ENCODE results near the gene PEX10.

PEX10 gene

DNA sequence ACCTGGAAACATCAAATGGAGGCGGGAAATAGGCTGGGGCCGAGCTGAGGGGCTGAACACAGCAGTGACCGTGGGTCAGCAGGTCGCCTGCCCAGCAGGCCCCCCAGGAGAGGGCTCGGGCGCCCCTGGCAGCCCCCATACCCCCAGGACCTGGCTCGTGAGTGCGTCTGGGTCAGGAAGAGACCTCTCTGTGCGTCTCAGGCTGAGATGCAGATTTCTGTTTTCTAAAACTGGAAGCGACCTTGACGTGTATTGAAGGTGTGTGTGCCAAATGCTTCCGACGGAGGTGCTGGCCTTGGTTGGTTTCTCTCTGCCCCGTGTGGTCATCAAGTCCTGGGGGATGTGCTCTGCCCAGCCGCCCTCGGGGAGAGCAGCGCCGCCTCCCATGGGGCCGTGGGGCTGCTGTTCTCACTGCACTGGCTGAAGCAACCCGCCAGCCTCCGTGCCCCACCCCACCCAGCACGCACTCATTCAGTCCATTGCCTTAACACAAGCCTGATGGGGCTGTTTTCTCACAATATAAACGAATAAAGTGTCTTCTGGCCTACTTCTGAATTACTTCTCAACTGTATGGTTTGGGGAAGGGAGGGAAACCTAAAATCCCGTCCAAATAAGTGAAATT lies 7.4 kb downstream of the PEX10 start:
- DNase-seq (ENCODE audit: low spot score), result no peak

DNA sequence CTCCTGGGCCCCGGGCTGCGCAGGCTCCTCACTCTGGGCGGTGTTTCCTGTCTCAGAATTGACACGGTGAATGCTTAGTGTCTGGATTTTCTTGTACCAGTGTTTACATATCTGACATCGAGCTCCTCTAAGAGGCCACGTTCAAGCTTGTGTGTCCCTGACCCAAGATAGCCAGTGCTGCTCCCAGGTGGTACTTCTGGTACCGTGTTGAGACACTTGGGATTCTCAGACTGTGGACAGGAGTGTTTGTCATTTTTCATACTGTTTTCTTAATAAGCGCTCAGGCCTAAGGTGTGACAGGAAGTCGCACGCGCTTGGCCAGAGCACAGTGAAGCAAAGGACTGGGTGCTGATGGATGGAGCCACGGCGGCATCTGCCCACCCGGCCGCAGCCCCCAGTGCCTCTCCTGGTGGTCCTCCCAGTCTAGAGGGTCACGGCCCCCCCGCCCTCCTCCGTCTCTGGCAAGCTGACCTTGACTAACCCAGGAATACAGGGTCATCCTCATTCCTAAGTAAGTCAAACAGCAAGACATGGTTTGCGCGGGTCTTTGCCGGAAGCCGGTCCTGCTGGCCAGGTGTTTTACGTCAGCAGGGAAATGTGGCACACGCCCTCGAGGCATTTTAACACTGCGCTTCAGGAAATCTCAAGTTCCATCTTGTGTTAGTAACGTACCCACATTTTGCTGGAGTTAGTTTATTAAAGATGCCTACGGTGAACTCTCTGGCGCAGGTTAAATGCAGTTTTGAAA lies 8.0 kb downstream of the PEX10 start:
- DNase-seq (ENCODE audit: low spot score), result no peak

DNA sequence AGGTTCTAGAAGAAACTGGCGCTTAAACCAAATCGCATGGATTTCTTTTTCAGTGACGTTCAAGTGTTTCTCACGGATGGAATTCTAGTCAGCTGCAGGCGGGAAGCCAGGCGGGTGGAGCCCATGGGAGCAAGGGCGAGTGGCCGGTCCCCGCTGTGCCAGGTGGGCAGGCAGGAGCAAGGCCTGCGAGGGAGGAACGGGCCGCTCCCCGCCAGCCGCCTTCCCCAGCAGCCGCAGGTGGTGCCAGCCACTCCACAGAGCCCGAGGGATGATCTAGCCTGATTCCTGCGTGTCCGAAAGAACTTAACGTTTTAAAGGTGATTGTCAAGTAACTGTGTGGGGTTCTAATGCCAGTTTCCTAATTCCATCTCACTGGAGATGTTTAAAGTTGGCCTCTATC lies 9.1 kb downstream of the PEX10 start:
- DNase-seq (ENCODE audit: low spot score), result no peak

DNA sequence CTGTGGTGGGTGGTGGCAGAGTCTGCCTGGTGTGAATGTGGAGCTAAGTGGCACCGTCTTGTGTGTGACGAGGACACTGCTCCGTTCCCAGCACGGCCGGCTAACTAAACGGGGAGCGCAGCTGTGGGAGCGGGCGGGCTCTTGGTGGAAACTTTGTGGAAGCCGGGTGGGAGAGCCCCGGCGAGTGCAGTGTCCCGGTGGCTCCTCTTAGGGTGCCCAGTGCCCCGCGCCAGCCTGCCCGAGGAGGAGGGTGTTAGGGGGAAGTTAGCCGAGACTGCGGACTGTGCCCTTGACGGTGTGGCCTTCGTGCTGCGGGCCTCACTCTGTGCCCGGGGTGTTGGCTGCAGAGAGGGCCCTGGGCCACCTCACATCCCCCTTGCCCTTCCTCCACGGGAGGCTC lies 9.9 kb downstream of the PEX10 start:
- no peak for DNase-seq (ENCODE audit: low spot score)

DNA sequence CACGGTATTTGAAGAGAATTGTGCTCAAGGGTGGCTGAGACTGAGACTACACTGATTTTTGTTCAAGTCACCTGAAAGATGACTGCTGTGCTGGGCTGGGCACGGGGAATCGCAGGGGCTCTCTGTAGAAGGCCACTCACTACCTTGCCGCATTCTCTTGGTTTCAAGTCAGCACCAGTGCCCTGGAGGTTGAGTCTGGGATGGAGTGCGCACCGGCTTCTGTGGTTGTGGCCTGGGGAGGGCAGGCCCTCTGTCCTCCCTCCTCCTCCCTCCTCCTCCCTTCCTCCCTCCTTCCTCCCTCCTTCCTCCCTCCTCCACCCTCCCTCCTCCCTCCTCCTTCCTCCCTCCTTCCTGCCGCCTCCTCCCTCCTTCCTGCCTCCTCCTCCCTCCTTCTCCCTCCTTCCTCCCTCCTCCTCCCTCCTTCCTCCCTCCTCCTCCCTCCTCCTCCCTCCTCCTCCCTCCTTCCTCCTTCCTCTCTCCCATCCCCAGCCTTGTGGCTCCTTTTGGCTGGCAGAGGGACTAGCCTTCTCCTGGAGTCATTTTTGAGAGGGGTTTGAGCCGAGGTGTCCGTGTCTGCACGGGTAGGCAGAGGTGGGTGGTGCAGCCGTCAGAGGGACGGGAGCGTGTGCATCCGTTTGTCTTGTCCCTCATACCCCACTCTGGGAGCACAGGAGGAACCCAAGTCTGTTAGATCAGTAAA lies 11.3 kb downstream of the PEX10 start:
- no peak for DNase-seq (ENCODE audit: low spot score)

DNA sequence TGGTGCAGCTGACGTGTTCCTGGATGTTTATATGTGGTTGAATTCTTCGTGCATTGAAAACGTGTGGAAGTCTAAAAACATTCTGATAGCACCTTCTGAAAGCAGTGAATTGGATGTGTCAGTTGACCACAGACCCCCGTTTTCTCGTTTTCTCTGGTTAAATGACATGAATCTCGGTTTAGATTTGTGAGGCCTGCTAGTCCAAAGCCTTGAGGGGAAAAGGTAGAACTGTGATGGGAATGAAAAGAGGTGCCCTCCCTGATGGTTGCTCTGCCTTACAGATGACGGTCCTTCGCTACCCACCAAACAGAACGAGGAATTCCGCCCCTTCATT lies 11.8 kb downstream of the PEX10 start:
- no peak for DNase-seq (ENCODE audit: low spot score)

DNA sequence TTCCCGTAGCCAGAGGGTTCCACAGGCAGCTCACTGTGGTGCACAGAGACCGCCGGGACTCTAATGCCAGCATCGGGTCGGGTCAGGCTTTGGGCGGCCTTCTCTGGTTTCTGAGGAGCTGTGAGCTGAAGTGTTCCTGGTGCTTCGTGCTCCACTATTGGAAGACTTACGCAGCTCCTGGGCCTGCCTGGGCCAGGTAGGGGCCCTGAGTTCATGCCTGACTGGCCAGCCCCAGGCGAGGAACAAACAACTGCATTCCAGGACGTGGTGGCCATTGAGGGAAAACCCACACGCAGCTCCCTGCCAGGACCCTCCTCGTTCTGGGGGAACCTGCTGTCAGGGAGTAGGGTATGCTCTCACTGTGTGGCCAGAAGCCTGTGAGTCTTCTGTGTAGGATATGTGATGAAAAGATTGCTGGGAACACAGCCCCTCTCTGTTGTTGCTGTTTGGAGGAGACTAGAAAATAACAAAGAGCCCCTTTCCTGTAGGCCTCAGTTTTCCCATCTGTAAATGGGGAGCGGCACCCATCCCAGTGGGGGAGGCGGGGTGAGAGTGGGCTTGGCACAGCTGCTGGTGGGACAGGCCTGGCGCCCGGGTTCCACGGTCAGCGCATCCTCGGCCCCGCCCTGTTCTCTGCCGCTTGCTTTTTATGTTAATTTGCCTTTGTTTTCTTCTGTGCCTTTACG lies 12.3 kb downstream of the PEX10 start:
- DNase-seq (ENCODE audit: low spot score), result no peak

DNA sequence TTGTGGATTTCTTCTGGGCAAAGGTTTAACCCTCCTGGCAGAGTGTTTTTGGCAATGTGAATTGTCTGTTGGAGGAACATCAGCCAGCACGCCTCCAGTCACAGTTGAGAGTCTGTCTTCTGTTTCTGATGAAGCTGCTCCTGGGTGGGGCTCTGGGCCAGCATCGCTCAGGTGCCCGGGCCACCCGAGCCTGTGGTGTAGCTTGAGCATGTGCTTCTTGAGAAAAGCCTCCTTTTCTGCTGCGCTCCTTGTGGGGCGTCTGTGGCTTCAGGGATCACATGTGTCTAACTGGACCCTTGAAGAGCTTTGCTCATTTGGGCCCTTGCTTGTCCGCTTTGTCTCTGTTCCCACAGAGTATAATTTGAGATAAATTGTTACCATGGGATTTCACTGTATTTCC lies 13.5 kb downstream of the PEX10 start:
- no peak for DNase-seq (ENCODE audit: low spot score)

DNA sequence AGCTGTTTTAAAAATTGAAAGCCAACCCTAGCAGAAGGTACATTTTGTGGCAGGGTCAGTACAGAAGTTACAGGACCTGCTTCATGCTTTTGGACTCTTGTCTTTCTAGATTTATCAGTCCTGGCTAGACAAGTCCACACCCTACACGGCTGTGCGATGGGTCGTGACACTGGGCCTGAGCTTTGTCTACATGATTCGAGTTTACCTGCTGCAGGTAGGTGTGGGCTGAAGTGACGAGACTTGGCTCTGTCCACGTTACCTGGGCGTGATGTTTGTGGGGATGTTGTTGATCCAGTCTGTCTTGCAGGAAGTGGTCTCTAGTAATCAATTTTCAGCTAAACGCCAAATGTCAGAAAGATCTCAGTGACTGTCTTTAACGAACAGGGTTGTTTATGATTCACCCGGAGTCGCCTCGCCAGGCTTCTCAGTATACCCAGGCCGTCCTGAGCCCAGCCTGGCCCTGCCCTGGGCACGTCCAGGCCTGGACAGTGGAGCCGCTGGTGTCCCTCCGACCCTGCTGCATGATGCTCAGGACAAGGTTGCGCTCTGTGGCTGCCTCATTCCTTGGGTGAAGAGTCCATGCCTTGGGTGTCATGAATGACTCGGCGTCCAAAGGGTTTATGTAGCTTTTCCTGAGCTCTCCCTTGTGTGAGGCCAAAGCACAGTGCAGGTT lies 15.2 kb downstream of the PEX10 start:
- DNase-seq (ENCODE audit: low spot score), result no peak

DNA sequence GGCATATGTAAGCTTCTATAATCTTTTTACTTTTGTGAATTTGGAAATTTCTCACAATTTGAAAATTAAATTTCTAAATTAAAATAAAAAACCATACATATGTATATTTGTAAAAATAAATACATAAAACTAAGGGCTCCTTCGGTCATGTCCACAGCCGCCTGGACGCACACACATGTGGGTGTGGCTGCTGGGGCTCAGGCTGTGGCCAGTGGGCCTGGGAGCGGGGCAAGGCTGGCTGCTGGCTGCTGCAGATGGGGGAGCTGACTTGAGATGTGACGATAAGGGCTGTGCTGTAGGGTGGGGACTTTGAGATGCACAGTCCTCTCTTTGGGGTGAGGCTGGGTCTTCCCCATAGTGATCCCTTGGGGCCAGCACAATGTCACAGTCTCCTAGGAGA lies 15.9 kb downstream of the PEX10 start:
- no peak for DNase-seq (ENCODE audit: low spot score)

DNA sequence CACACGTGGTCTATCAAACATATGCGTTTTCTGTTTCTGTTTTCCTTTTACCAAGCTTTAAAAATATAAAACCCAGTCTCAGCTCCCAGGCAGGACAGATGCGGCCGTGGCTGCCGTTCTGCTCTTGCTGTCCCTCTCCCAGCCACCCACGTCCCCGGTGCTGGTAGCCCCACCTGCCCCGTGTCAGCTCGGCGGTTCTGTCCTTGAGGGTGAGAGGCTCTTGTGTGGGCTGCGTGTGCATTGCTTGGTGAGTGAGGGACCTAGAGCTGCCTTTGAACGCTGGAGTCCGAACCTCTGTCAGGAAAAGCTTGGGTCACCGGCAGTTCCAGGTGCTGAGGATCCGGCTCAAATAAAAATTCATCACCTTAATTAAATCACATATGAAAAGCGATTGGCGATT lies 16.3 kb downstream of the PEX10 start:
- DNase-seq (ENCODE audit: low spot score), result no peak

DNA sequence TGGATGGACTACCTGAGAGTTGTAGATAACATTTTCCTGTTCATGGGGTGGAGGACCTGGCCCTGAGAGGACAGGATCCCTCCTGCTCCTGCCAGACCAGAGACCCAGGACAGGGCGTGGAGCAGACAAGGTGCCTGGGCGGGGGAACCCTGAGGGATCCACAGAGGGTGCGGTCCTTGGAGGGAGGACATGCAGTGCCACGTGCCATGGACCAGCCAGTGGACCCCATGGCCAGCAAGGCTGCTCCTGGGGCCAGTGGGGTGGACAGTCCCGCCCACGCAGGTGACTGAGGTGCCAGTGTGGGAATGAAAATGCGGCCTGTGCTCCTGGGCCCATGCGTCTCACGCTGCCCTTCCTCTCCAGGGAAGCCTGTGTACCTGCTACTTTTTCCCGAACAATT lies 17.1 kb downstream of the PEX10 start:
- no peak for DNase-seq (ENCODE audit: low spot score)

DNA sequence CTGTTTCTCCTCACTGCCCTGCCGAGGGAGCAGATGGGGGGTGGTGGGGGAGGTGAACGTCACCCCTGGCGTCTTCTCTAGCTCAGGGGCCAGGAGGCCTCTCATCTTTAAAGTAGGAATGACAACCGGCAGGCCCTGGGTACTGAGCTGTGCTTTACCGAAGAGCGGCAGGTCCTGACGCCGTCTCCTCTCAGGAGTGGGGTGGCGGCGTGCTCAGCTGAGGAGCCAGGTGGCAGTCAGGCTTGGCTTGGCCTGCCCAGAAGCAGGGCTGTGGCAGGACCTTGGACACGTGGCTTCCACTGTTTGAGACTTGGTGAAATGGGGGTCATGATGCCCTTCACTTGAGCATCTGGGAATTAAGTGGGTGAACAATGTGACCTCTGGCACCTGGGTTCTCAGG lies 17.6 kb downstream of the PEX10 start:
- no peak for DNase-seq (ENCODE audit: low spot score)

DNA sequence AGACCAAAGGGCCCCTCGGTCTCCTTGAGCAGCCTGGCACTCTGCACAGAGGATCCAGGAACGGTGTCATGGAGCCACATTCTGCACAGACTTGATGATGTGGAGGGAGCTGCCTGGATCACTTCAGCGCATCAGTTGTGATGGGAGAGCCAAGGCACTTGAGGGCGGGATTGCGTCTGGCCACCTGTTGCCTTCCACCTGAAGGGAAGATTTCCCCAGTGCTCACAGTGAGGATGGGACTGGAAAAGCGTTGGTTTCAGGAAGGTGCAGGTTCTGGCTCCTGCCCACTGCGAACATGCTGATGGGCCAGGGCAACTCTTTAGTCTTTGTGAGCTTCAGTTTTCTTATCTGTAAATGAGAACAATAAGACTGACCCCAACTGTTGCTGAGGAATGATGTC lies 18.1 kb downstream of the PEX10 start:
- DNase-seq (ENCODE audit: low spot score), result no peak

DNA sequence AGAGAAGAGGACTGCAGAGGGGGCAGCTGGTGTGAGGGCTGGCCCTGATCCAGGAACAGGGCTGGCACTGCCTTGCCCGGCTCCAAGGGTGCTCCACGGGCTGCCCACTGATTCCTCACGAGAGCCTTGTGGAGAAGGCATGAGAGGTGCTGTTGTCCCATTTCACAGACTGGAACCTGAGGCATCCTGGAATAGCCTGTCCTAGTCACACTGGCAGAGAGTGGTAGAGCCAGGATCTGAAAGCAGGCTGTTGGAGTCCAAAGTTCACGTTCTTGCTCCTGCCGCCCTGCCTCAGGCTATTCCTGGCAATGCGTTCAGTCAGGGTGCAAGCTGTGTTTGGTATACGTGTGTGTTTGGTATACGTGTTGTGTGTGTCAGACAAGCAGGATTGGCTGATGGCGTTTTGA lies 18.9 kb downstream of the PEX10 start:
- no peak for DNase-seq (ENCODE audit: low spot score)

DNA sequence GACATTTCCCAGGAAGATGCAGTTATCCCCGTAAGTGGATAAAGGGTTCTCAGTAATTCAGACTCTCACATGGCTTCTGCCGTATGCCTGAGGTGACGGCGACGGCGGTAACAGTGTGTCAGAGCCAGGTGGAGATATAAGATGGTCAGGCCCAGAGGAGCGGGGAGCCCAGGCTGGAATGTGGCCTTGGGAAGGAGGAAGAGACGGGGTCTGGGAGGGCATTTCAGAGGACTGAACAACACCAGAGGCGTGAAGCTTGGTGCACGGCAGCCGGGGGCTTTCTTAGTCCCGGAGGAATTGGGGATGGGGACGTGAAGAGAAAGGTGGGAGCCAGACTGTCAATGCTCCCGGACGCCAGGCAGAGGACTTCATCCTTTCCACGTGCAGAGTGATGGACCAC lies 19.7 kb downstream of the PEX10 start:
- DNase-seq (ENCODE audit: low spot score), result no peak

DNA sequence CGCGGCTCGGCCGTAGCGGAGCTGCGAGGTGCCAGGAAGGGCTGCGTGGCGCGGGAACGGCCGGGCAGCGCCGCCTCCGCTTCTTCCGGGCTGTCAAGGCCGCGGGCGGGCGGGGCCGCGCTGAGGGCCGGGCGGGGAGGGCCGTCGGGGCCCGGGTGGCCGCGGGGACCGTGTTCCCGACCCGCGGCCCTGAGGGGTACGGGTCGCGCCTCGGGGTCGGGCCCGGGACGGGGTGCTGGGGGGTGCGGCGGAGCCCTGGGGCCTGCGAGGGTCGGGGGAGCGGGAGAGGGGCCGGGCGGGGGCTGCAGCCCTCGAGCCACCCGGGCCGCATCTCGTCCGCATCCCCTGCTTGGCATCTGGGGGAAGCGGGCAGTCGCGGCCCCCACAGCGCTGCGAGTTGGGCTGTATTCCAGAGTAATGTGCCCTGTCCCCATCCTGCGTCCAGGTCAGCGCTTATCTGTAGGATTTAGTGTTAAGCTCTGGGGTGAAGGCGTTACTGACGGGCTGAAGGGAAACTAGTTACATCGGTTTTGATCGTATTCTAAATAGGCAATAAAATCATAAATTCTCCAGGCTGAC lies 20.3 kb downstream of the PEX10 start:
- DNase-seq (ENCODE audit: low spot score), result no peak

DNA sequence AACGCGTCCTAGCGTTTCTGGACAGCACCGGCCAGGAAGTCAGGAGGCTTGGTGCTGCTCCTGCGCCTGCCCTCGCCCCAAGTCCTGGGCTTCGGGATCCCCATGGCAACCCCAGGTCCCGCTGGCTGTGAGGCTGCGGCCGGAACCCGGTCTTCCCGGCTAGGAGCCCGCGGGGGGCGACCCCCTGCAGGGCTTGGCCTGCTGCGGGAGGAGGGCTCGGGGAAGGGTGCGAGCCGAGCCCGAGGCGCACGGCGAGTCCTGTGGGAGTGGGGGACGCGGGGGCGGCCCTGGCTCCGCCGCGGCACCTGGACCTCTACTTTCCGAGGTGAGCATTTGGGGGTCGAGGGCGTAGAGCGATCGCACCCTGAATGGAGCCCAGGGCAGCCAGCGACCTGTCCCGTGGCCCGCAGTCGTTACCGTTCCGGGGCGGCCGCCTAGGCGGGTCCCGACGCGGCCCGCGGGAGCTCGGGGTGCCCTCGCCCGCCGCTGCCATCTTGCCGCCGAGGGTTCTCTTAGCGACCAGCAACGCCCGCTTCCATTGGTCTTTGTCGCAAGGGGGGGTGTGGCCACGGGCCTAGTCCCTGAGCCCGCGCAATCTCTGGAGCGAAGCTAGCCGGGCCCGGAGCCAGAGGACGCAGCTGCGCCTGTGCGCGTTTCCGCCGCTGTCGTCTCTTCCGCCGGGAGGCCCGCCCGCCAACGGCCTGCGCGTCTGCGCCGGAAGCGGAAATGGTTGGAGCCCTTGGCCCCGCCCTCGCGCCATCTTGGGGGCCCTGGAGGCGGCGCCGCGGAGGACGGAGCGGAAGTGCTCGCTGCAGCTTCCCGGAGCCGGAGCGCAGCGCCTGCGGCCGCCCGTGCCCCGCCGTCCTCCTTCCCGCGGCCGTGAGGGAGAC lies 21.1 kb downstream of the PEX10 start, which contains the start of the genes MORN1 and RER1:
MORN1 (minus strand) TSS at position 514 of the 890 bp plus-strand sequence; CDS start at position 493, 21 bp downstream.
RER1 (plus strand) TSS at position 801 of the 890 bp plus-strand sequence. CDS start 3,950 bp downstream, outside the sequence.
- peak; percentile 97 for DNase-seq (ENCODE audit: low spot score)

DNA sequence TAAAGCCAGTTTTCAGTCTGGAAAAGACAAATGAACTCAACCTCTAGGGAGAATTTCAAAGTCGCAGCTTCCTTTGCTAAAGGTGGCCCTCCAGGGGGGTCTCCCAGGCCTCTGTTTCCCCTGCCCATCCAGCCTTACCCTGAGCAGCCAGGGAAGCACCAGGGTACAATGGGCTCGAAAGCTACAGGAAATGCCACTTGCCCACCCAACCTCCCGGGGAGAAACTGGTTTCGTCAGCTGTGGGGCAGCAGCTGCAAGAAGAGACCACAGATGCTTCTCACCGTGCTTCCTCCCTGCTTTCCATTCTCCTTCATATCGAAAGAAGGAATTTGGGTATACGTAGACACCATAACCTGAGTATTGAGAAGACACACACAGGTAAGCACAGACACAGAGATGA lies 22.7 kb downstream of the PEX10 start:
- no peak for DNase-seq (ENCODE audit: low spot score)

DNA sequence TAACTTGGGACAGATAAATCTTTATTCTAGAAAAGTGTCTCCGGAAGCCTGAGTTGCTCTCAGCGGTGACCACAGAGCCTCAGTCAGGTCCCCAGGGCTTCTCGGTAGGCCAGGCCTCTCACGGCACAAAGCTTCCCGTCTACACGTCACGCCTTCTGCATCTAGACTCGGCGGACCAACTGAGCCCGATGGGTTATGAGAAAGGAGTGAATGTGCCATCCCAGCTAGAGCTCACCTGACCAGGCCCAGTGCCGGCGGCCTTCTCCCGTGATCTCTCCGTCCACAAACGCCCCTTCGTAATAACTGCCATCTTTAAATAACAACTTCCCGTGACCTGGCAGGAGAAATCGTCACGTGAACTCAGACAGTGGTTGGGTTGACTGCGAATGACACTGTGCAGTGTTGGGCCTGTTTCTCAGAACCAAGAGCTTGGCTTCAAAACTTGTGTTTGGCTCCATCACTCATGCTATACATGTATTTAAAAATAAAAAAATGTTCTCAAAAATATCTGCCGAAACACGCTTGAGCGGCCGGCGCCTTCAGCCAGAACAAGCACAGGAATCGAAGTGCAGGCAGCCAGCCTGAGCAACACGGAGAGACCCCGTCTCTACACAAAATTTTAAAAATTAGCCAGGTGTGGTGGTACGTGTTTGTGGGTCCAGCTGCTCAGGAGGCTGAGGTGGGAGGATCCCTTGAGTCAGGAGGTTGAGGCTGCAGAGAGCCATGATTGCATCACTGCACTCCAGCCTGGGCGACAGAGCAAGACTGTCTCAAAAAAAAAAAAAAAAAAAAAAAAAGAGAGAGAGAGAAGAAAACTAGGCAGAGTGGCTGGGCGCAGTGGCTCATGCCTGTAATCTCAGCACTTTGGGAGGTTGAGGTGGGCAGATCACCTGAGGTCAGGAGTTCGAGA lies 24.1 kb downstream of the PEX10 start:
- no peak for DNase-seq (ENCODE audit: low spot score)
